Epithelial cell of prostate (primary cell): Measurements from ENCODE around the gene FANCM.
A peak's percentile ranks its signal among the peaks of the same experiment; 100 is the strongest.
"Not testable (repeated sequence)": the region's sequence is repeated elsewhere in the genome, so short reads cannot be mapped to it uniquely, and the experiment has no call there.

Experiments used
- DNase-seq: peaks from one replicate; pipeline ENCODE4 v3.0.0-alpha.2; 2011; ENCODE audit warnings: low read depth, low spot score
- H3K27ac ChIP-seq: fragments of 450-650 bp; 2 replicates; pipeline ENCODE4 v1.5.1; 2017; ENCODE audit warnings: mild to moderate bottlenecking

Gene FANCM

DNA sequence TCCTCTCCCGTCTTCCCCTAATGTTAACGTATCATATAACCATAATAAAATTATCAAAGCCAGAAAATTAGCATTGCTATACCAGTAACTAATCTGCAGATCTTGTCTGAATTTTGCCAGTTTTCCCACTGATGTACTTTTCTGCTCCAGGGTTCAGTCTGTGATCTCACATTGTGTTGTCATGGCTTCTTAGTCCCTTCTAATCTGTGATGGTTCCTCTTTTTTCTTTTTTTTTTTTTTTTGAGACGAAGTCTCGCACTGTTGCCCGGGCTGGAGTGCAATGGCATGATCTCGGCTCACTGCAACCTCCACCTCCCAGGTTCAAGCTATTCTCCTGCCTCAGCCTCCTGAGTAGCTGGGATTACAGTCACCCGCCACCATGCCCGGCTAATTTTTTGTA is 6.4 kb downstream of the FANCM start:
- not testable (repeated sequence) for H3K27ac ChIP-seq, DNase-seq

DNA sequence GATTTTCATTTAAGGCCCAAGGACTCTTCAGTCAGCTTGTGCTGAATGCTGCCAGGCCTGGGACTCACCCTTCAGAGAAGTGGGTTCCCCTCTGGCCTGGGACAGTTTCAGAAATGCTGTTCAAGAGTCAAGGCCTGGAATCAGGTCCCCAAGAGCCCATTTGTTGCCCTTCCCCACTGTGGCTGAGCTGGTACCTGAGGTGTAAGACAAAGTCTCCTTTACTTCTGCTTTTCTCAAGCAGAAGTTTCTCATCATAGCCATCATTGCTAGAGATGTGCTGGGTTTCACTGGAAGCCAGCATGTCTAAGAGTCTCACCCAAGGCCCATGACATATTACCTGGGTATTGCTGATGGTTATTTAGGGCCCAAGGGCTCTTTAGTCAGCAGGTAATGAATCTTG is 8.9 kb downstream of the FANCM start:
- no peak for DNase-seq
- H3K27ac ChIP-seq, result no peak overlapping the region

- no peak for DNase-seq
- no peak overlapping the region for H3K27ac ChIP-seq
These were observed 9.5 kb downstream of the FANCM start for GRCh38 chr14:45145214-45145613.

DNA sequence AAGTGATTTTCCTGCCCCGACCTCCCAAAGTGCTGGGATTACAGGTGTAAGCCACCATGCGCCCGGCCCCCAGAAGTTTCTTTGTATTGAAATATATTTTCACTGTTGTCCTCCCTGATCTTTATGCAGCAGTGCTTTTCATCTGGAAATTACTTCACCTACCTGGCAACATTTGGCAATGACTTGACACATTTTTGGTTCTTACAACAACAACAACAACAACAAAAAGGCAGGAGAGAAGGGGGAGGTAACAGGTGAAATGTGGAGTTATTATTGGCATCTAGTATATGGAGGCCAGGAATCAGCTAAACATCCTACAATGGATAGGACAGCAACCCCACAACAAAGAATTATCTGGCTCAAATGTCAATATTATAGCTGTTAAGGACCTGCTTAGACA is 13.9 kb downstream of the FANCM start:
- DNase-seq, result no peak

GRCh38 chr14:45150386-45150890 is 14.7 kb downstream of the FANCM start:
- no peak for DNase-seq
- H3K27ac ChIP-seq, result no peak overlapping the region

More for the DNA sequence above, 13.9 kb downstream of the FANCM start:
- H3K27ac ChIP-seq, result no peak overlapping the region

DNA sequence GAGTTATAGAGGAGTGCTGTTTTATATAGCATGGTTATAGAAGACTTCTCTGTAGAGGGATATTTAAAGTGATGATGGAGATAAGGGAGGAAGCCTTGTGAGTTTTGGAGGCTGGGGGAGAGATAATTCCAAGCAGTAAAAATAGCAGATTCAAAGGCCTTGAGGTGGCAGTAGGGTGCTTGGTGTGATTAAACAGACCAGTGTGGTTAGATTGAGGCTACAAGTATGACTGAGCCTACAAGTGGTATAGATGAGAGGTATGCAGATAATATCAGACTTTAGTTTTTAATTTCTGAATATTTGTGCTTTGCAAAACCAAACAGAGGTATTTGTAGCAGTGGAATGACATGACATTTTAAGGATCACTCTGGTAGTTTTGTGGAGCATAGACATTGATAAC is 20.3 kb downstream of the FANCM start:
- no peak overlapping the region for H3K27ac ChIP-seq
- no peak for DNase-seq

DNA sequence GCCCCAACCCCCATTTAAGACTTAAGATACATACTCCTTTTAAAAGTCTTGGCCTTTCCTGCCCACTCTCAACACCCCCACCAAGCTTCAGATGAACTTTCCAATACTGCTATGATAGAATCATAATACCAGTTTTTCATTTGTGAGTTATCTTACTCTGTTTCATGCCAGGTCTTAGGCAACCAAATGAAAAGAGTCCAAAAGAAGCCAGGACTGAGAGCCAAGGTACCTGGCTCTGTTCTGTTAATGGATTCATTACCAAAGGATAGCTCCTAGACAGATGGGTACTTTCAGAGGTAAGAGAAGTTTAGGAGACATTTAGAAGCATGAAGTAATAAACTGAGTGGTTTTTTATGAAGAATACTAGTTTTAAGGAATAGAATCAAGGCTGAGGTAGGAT is 34.2 kb downstream of the FANCM start:
- DNase-seq, result no peak
- H3K27ac ChIP-seq, result no peak overlapping the region

- DNase-seq, result peak; percentile 26
- peak overlapping the region; percentile 74 for H3K27ac ChIP-seq
These were observed 41.3 kb downstream of the FANCM start for GRCh38 chr14:45177076-45177475.

- DNase-seq, result no peak
- H3K27ac ChIP-seq, result no peak overlapping the region
These were observed 45.6 kb downstream of the FANCM start for GRCh38 chr14:45181329-45181728.

- no peak overlapping the region for H3K27ac ChIP-seq
These were observed 46.1 kb downstream of the FANCM start for GRCh38 chr14:45181806-45182205.

DNA sequence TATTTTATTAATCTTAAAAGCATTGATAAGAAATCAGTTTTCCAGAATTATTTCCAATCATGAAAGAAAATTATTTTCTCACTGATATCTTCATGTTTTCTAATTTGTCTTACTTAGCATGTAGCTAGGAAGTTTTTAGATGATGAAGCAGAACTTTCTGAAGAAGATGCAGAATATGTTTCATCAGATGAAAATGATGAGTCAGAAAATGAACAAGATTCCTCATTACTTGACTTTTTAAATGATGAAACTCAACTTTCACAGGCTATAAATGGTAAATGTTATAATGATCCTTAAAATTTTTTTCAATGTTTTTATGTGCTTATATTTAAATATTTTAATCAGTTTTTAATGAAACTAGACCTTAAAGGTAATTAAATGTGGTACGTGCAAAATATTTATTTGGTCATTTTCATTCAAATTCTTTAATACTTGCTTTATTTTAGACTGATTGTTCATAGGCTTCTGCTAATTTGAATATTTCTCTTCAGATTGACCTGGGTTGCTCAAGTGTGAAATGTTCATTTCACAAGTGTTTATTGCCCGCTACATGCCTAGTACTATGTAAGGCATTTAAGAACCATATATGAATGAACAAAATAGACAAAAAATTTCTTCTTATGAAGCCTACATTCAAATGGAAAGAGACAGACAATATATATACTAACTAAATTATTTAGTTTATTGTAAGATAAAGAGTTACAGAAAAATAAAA is 49.5 kb downstream of the FANCM start:
- no peak for DNase-seq
- no peak overlapping the region for H3K27ac ChIP-seq

More at GRCh38 chr14:45181806-45182205, 46.1 kb downstream of the FANCM start:
- no peak for DNase-seq

GRCh38 chr14:45194964-45195363 is 59.2 kb downstream of the FANCM start:
- DNase-seq, result no peak
- H3K27ac ChIP-seq, result no peak overlapping the region

- peak overlapping the region; percentile 76 for H3K27ac ChIP-seq
- DNase-seq, result peak; percentile 59
These were observed 62.8 kb downstream of the FANCM start for GRCh38 chr14:45198551-45198950.

DNA sequence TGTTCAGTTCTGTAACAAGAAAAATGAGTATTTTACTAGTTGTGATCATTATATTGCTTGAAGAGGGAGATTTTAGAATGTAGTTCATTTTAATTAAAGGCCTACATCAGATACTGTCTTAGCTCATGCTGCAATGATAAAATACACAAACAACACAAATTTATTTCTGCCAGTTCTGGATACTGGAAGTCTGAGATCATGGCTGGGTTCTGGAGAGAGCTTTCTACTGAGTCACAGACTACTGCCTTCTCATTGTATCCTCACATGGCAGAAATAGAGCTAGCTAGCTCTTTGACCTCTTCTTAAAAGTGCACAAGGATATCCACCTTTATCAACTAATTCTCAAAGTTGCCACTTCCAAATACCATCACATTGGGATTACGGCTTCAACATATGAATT is 63.5 kb downstream of the FANCM start:
- peak; percentile 16 for DNase-seq
- peak overlapping the region; percentile 76 for H3K27ac ChIP-seq

GRCh38 chr14:45201905-45202304 is 66.2 kb downstream of the FANCM start:
- H3K27ac ChIP-seq, result no peak overlapping the region
- no peak for DNase-seq

DNA sequence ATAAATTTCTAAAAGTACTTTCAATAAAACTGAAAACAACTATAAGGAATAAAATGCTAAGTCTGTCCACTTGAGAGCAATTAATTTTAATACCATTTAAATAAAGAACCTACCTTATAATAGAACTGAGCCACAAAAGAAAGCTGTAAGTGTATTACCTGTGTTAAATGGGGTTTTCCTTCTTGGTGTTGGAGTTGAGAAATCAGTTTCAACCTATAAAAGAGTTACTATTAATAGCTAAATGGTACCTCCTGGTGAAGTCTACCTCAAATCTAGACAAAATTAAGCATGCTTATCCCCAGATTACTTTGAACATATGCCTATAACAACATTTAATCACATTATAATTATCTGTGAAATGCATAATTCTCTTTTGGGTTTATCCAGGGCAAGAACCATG is 68.5 kb downstream of the FANCM start:
- no peak for DNase-seq
- no peak overlapping the region for H3K27ac ChIP-seq

DNA sequence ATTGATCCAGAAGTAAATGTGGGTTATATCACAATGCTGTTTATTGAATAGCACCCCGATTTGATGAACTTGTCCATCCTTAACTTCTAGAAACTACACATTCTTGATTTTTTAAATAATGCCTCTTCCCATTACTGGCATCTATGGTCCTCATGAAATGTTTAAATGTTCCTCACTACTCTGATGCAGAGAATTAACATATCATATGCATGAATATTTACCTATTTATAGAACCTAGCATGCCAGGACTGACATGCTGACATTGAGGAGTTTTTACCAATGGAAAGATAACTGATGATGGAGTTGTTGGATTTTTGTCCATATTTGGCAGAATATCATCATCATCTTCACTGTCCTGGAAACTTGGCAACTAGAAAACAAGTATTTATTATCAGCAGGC is 74.4 kb downstream of the FANCM start:
- H3K27ac ChIP-seq, result no peak overlapping the region
- no peak for DNase-seq

DNA sequence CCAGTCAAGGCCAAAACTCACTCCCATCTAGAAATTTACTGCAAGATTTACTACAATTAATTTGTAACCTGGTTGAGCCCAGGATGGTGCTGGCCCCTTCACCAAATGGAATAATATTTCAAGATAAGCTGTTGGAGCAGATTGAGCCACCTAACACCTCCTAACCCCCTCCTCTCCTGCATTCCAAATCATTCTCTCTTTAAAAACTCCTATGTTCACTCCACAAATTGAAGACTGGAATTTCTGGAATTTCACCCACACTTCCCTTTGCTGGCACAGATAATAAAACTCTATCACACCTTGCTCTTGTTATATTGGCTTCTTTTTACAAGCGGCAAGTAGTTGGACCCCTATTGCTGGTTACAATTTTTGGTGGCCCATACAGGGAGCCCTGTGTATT is 75.6 kb downstream of the FANCM start:
- H3K27ac ChIP-seq, result no peak overlapping the region
- no peak for DNase-seq

DNA sequence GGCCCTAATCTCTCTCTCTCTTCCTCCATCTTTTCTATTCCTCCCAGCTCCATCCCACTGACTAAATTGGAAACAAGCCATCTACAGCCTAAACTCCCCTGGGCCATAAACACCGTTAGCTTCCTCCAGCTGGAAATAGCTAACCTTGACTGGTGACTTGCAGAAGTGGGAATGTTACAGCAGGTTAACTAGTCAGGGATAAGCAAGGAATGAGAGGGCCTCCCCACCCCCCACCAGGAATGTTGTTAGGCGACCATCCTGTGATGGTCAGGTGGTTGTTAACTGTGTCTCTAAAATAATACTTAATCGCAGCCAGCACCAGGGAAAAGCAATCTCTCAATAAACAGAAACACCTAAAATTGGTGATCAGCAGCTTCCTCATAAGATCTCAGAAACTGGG is 76.5 kb downstream of the FANCM start:
- H3K27ac ChIP-seq, result no peak overlapping the region
- no peak for DNase-seq

- not testable (repeated sequence) for H3K27ac ChIP-seq, DNase-seq
These were observed 78.0 kb downstream of the FANCM start for GRCh38 chr14:45213716-45214115.

DNA sequence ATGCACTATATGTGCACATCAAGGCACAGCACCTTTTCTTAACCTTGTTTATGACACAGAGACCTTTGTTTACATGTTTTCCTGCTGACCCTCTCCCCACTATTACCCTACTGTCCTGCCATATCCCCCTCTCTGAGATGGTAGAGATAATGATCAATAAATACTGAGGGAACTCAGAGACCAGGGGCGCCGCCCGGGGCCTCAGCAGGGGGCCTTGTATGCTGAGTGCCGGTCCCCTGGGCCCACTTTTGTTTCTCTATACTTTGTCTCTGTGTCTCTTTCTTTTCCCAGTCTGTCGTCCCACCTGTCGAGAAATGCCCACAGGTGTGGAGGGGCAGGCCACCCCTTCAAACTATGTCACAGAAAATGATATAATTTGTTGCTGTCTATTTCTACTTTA is 78.6 kb downstream of the FANCM start:
- DNase-seq, H3K27ac ChIP-seq: not testable (repeated sequence)
